ENCODE measurements around the gene LIPG.
"Not testable (repeated sequence)": the region's sequence is repeated elsewhere in the genome, so short reads cannot be mapped to it uniquely, and the experiment has no call there.

GRCh38 chr18:49512876-49513275 is 49.0 kb upstream of the LIPG start:
- not testable (repeated sequence) for TF ChIP-seq POLR2AphosphoS5 (IDR thresholded peaks at IDR 0.05; ENCODE audit: borderline replicate concordance, low read depth, low read length); EZH2 (IDR thresholded peaks at IDR 0.05)
